22Rv1 (cell line): Measurements from ENCODE around the gene KCNJ15.

ENCODE experiments used
- ZFX ChIP-seq: fragments of 450-650 bp; IDR thresholded peaks from 2 replicates; pipeline ENCODE4 v1.6.1; 2017; ENCODE audit warnings: antibody characterized with exemption, borderline replicate concordance
- TF ChIP-seq, protein P1 (sequence below): fragments of 450-650 bp; IDR thresholded peaks from 2 replicates; pipeline ENCODE4 v1.5.1; 2017; ENCODE audit warnings: mild to moderate bottlenecking

DNA sequence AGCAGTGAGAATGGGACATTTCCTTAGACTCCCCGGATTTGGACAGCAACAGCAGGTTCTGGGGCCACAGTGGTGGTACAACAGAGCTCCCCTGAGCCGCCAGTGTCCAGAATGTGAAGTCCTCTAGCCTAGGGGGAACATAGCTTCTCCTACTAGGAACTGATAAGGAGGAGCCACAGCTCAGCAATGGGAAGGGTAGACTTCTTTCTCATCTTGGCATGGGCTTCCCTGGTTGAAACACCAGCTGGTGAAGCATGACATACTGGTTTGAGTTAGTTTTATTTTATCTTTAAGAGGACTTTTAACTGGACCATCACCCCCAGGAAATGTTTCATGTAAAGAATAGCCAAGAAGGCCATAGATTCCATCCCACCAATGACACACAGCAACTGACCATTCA is 68.4 kb downstream of the KCNJ15 start:
- TF ChIP-seq, protein P1, sequence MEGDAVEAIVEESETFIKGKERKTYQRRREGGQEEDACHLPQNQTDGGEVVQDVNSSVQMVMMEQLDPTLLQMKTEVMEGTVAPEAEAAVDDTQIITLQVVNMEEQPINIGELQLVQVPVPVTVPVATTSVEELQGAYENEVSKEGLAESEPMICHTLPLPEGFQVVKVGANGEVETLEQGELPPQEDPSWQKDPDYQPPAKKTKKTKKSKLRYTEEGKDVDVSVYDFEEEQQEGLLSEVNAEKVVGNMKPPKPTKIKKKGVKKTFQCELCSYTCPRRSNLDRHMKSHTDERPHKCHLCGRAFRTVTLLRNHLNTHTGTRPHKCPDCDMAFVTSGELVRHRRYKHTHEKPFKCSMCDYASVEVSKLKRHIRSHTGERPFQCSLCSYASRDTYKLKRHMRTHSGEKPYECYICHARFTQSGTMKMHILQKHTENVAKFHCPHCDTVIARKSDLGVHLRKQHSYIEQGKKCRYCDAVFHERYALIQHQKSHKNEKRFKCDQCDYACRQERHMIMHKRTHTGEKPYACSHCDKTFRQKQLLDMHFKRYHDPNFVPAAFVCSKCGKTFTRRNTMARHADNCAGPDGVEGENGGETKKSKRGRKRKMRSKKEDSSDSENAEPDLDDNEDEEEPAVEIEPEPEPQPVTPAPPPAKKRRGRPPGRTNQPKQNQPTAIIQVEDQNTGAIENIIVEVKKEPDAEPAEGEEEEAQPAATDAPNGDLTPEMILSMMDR, result no peak
- TF ChIP-seq ZFX, result no peak
